Aorta (tissue), 5 donors: ENCODE data around the gene NCOA1. TPM values are rescaled to one million over a fixed set of nuclear protein-coding genes. Genes with fewer than 3 reads are reported as not detected.

Experiments used
- ATAC-seq: fragments of 200-7000 bp; cut with Tn5 transposase; one replicate; pipeline ENCODE4 v1.9.1; 2022; ENCODE audit warnings: moderate library complexity; ENCODE audit not compliant: low FRiP score
- DNase-seq, 2 donors: peaks; one replicate each; pipeline ENCODE4 v3.0.0-alpha.2; 2020
- H3K27ac ChIP-seq, 2 donors: one replicate each; pipeline ENCODE4 v1.5.1; 2013; ENCODE audit warnings: low read length in 2 of 2, mild to moderate bottlenecking in 2 of 2, moderate library complexity in 2 of 2, control low read depth in 1 of 2, inconsistent platforms in 1 of 2, low read depth in 1 of 2
- H3K27me3 ChIP-seq, 2 donors: one replicate each; pipeline ENCODE4 v1.6.1; 2013; ENCODE audit warnings: control low read depth in 1 of 2, low read length in 1 of 2, mild to moderate bottlenecking in 1 of 2, moderate library complexity in 1 of 2; ENCODE audit not compliant: insufficient read depth in 2 of 2, control insufficient read depth in 1 of 2
- H3K36me3 ChIP-seq, 2 donors: one replicate each; pipeline ENCODE4 v1.6.1; 2013; ENCODE audit warnings: control low read depth in 1 of 2, low read length in 1 of 2, mild to moderate bottlenecking in 1 of 2; ENCODE audit not compliant: insufficient read depth in 2 of 2, control insufficient read depth in 1 of 2
- H3K4me1 ChIP-seq, 2 donors: one replicate each; pipeline ENCODE4 v1.6.1; 2013; ENCODE audit warnings: low read length in 2 of 2, control low read depth in 1 of 2, mild to moderate bottlenecking in 1 of 2, moderate library complexity in 1 of 2; ENCODE audit not compliant: insufficient read depth in 2 of 2, control insufficient read depth in 1 of 2
- H3K4me3 ChIP-seq, 2 donors: one replicate each; pipeline ENCODE4 v1.5.1; 2013; ENCODE audit warnings: low read length in 2 of 2, control low read depth in 1 of 2, mild to moderate bottlenecking in 1 of 2
- H3K9me3 ChIP-seq: one replicate; pipeline ENCODE4 v1.6.1; 2013; ENCODE audit warnings: mild to moderate bottlenecking, low read length; ENCODE audit not compliant: control insufficient read depth
- WGBS, 2 donors: extraction: QIAGEN DNeasy Blood & Tissue Kit; methylation state at CpG; one replicate each; pipeline ENCODE4 v1.1.7; 2013; 5-methylcytosine and 5-hydroxymethylcytosine counted together
- intact Hi-C, 2 donors: fragments of 100-400 bp; cut with DNase I; formaldehyde crosslinking; loops; one replicate each; pipeline versions ENCODE4 v1.14.2 to v1.15.0; 2022
- polyA plus RNA-seq, 2 donors: library from polyadenylated mRNA; stranded (reverse); fragments of 200-250 nt; gene quantifications; one replicate each; pipeline ENCODE4 v1.2.3, GENCODE V29; 2013
- total RNA-seq, 2 donors: library from RNA; stranded (reverse); fragmentation: NEBNext Ultra II Directional; extraction: Animal tissue kit (Norgen Biotek cat#: 25700); gene quantifications; one replicate each; pipeline ENCODE4 v1.2.1, GENCODE V29; 2021
- donor health status: healthy with polysubstance abuse.
- donor health status: Bipolar disorder and iron deficiency.
- donor health status: DM: no; HTN: no; CAD: no.
- donor health status: DM: no; HTN: no; CAD: no.
- donor health status: DM: yes; HTN: yes; CAD: no.

The NCOA1 gene
- total and polyA plus RNA-seq, 4 donors = 6.5 to 68.1 (median 26.7) TPM

- Histone ChIP-seq H3K36me3 (no peaks in the 10 kb centered on the region), H3K4me1 (peaks cover 0 to 5% of the 10 kb centered on the region in 2 donors), H3K4me3 (no peak overlapping the region), H3K27ac (no peak overlapping the region), H3K27me3 (no peaks in the 10 kb centered on the region), H3K9me3 (no peaks in the 10 kb centered on the region)
- intact Hi-C loops = no loop called here
- DNase-seq (no peak), ATAC-seq (no peak)
- WGBS, 2 donors = 96 to 97% methylated on average over 2 of the region's 2 CpGs
These were observed 226.4 kb downstream of the NCOA1 start for GRCh38 chr2:24717263-24717951.

- Histone ChIP-seq H3K4me1 (peaks cover 0 to 5% of the 10 kb centered on the region in 2 donors), H3K36me3 (no peaks in the 10 kb centered on the region), H3K9me3 (no peaks in the 10 kb centered on the region), H3K27me3 (no peaks in the 10 kb centered on the region), H3K27ac (no peak overlapping the region), H3K4me3 (no peak overlapping the region)
- WGBS, 2 donors = 57 to 58% methylated on average over 3 of the region's 3 CpGs
- ATAC-seq (no peak), DNase-seq (no peak)
- intact Hi-C loops = no loop called here
These were observed 229.3 kb downstream of the NCOA1 start for GRCh38 chr2:24720310-24720709.

GRCh38 chr2:24721470-24721869, 230.4 kb downstream of the NCOA1 start:
- DNase-seq = peak; percentile 76 to 80
- intact Hi-C loops = no loop called here
- no peak overlapping the region for H3K4me3 ChIP-seq
- no peaks in the 10 kb centered on the region for H3K36me3 ChIP-seq
- peak overlapping the region in 1 of 2 donors; percentile 6 for H3K27ac ChIP-seq
- H3K27me3 ChIP-seq = no peaks in the 10 kb centered on the region
- H3K4me1 ChIP-seq = peaks cover 0 to 5% of the 10 kb centered on the region in 2 donors
- no peaks in the 10 kb centered on the region for H3K9me3 ChIP-seq
- peak; percentile 82 for ATAC-seq

GRCh38 chr2:24722141-24722790, 231.2 kb downstream of the NCOA1 start:
- no peak for ATAC-seq
- H3K4me3 ChIP-seq = no peak overlapping the region
- H3K36me3 ChIP-seq = no peaks in the 10 kb centered on the region
- no peaks in the 10 kb centered on the region for H3K27me3 ChIP-seq
- peak overlapping the region; percentile 9 to 19 for H3K27ac ChIP-seq
- WGBS, 2 donors = 41 to 49% methylated on average over 3 of the region's 3 CpGs
- H3K4me1 ChIP-seq = peaks cover 0 to 5% of the 10 kb centered on the region in 2 donors
- intact Hi-C loops = no loop called here
- DNase-seq = no peak
- H3K9me3 ChIP-seq = no peaks in the 10 kb centered on the region

- WGBS, 2 donors = 97 to 98% methylated on average over 1 of the region's 1 CpG
- no peaks in the 10 kb centered on the region for H3K36me3 ChIP-seq
- H3K27ac ChIP-seq = no peak overlapping the region
- H3K27me3 ChIP-seq = no peaks in the 10 kb centered on the region
- no peaks in the 10 kb centered on the region for H3K9me3 ChIP-seq
- no peak for DNase-seq
- no peak for ATAC-seq
- intact Hi-C loops = no loop called here
- peaks cover 0 to 5% of the 10 kb centered on the region in 2 donors for H3K4me1 ChIP-seq
- no peak overlapping the region for H3K4me3 ChIP-seq
These were observed 232.1 kb downstream of the NCOA1 start for GRCh38 chr2:24723191-24723590.

- H3K4me3 ChIP-seq = no peak overlapping the region
- intact Hi-C loops = no loop called here
- H3K9me3 ChIP-seq = no peaks in the 10 kb centered on the region
- DNase-seq (no peak), ATAC-seq (no peak)
- no peaks in the 10 kb centered on the region for H3K27me3 ChIP-seq
- peaks cover 0 to 5% of the 10 kb centered on the region in 2 donors for H3K4me1 ChIP-seq
- no peaks in the 10 kb centered on the region for H3K36me3 ChIP-seq
- no peak overlapping the region for H3K27ac ChIP-seq
These were observed 232.6 kb downstream of the NCOA1 start for GRCh38 chr2:24723665-24724064.

GRCh38 chr2:24724111-24724775, 233.2 kb downstream of the NCOA1 start:
- H3K9me3 ChIP-seq = no peaks in the 10 kb centered on the region
- H3K4me3 ChIP-seq = no peak overlapping the region
- DNase-seq = no peak
- intact Hi-C loops = no loop called here
- H3K27ac ChIP-seq = no peak overlapping the region
- no peaks in the 10 kb centered on the region for H3K36me3 ChIP-seq
- WGBS, 2 donors = 40 to 41% methylated on average over 4 of the region's 4 CpGs
- ATAC-seq = no peak
- no peaks in the 10 kb centered on the region for H3K27me3 ChIP-seq
- H3K4me1 ChIP-seq = peaks cover 0 to 5% of the 10 kb centered on the region in 2 donors

GRCh38 chr2:24725956-24726355, 234.9 kb downstream of the NCOA1 start:
- Histone ChIP-seq H3K36me3 (peaks cover 0 to 2% of the 10 kb centered on the region in 2 donors), H3K27me3 (no peaks in the 10 kb centered on the region), H3K4me3 (no peak overlapping the region), H3K4me1 (no peaks in the 10 kb centered on the region), H3K9me3 (no peaks in the 10 kb centered on the region), H3K27ac (no peak overlapping the region)
- no peak for ATAC-seq
- intact Hi-C loops = no loop called here
- no peak for DNase-seq
- WGBS, 2 donors = 79 to 82% methylated on average over 3 of the region's 3 CpGs

- Histone ChIP-seq H3K36me3 (peaks cover 0 to 2% of the 10 kb centered on the region in 2 donors), H3K27ac (no peak overlapping the region), H3K9me3 (no peaks in the 10 kb centered on the region), H3K4me1 (no peaks in the 10 kb centered on the region), H3K27me3 (no peaks in the 10 kb centered on the region), H3K4me3 (no peak overlapping the region)
- no peak for DNase-seq
- ATAC-seq = no peak
- intact Hi-C loops = no loop called here
- 92 to 96% methylated on average over 7 of the region's 7 CpGs for WGBS, 2 donors
These were observed 239.4 kb downstream of the NCOA1 start for GRCh38 chr2:24730481-24730880.
